ENCODE measurements around the gene MCRIP1. TPM values are rescaled to one million over a fixed set of nuclear protein-coding genes. Genes with fewer than 3 reads are reported as not detected.

The MCRIP1 gene
- total and polyA plus RNA-seq, 2 of the 13 experiments (the other 11 are each of a cell fraction or from before 2014, with no cell fraction given): 79.7 to 84.9 TPM

- no peak for TF ChIP-seq JARID2 (CRISPR knock-in tag; IDR thresholded peaks at IDR 0.05; ENCODE audit: insufficient replicate concordance)
- TF ChIP-seq AHR (CRISPR knock-in tag; IDR thresholded peaks at IDR 0.05): no peak
- TF ChIP-seq GZF1 (CRISPR knock-in tag; IDR thresholded peaks at IDR 0.05): no peak
- TF ChIP-seq SALL1 (CRISPR knock-in tag; IDR thresholded peaks at IDR 0.05): no peak
- TF ChIP-seq, protein P1, sequence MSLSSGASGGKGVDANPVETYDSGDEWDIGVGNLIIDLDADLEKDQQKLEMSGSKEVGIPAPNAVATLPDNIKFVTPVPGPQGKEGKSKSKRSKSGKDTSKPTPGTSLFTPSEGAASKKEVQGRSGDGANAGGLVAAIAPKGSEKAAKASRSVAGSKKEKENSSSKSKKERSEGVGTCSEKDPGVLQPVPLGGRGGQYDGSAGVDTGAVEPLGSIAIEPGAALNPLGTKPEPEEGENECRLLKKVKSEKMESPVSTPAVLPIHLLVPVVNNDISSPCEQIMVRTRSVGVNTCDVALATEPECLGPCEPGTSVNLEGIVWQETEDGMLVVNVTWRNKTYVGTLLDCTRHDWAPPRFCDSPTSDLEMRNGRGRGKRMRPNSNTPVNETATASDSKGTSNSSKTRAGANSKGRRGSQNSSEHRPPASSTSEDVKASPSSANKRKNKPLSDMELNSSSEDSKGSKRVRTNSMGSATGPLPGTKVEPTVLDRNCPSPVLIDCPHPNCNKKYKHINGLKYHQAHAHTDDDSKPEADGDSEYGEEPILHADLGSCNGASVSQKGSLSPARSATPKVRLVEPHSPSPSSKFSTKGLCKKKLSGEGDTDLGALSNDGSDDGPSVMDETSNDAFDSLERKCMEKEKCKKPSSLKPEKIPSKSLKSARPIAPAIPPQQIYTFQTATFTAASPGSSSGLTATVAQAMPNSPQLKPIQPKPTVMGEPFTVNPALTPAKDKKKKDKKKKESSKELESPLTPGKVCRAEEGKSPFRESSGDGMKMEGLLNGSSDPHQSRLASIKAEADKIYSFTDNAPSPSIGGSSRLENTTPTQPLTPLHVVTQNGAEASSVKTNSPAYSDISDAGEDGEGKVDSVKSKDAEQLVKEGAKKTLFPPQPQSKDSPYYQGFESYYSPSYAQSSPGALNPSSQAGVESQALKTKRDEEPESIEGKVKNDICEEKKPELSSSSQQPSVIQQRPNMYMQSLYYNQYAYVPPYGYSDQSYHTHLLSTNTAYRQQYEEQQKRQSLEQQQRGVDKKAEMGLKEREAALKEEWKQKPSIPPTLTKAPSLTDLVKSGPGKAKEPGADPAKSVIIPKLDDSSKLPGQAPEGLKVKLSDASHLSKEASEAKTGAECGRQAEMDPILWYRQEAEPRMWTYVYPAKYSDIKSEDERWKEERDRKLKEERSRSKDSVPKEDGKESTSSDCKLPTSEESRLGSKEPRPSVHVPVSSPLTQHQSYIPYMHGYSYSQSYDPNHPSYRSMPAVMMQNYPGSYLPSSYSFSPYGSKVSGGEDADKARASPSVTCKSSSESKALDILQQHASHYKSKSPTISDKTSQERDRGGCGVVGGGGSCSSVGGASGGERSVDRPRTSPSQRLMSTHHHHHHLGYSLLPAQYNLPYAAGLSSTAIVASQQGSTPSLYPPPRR (CRISPR knock-in tag; IDR thresholded peaks at IDR 0.05; ENCODE audit: borderline replicate concordance): no peak
- no peak for TF ChIP-seq MAFK (conservative IDR thresholded peaks at IDR 0.05 in 1 of 2, IDR thresholded peaks at IDR 0.05 in 1 of 2; ENCODE audit: low read length in 2 of 2)
- TF ChIP-seq ZNF564 (CRISPR knock-in tag; IDR thresholded peaks at IDR 0.05): no peak
- TF ChIP-seq SCMH1 (CRISPR knock-in tag; IDR thresholded peaks at IDR 0.05; ENCODE audit: borderline replicate concordance): no peak
- TF ChIP-seq, protein P2, sequence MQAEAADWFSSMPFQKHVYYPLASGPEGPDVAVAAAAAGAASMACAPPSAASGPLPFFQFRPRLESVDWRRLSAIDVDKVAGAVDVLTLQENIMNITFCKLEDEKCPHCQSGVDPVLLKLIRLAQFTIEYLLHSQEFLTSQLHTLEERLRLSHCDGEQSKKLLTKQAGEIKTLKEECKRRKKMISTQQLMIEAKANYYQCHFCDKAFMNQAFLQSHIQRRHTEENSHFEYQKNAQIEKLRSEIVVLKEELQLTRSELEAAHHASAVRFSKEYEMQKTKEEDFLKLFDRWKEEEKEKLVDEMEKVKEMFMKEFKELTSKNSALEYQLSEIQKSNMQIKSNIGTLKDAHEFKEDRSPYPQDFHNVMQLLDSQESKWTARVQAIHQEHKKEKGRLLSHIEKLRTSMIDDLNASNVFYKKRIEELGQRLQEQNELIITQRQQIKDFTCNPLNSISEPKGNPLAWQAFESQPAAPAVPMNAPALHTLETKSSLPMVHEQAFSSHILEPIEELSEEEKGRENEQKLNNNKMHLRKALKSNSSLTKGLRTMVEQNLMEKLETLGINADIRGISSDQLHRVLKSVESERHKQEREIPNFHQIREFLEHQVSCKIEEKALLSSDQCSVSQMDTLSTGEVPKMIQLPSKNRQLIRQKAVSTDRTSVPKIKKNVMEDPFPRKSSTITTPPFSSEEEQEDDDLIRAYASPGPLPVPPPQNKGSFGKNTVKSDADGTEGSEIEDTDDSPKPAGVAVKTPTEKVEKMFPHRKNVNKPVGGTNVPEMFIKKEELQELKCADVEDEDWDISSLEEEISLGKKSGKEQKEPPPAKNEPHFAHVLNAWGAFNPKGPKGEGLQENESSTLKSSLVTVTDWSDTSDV (CRISPR knock-in tag; IDR thresholded peaks at IDR 0.05): no peak
- no peak for TF ChIP-seq ZBTB20 (CRISPR knock-in tag; IDR thresholded peaks at IDR 0.05; ENCODE audit: borderline replicate concordance, low read depth)
- TF ChIP-seq, protein P3, sequence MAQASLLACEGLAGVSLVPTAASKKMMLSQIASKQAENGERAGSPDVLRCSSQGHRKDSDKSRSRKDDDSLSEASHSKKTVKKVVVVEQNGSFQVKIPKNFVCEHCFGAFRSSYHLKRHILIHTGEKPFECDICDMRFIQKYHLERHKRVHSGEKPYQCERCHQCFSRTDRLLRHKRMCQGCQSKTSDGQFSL (CRISPR knock-in tag; IDR thresholded peaks at IDR 0.05): no peak
- no peak for TF ChIP-seq ZBED4 (CRISPR knock-in tag; IDR thresholded peaks at IDR 0.05; ENCODE audit: borderline replicate concordance)
- TF ChIP-seq SP1 (IDR thresholded peaks at IDR 0.05): no peak
- no peak for TF ChIP-seq SP1 (CRISPR knock-in tag; IDR thresholded peaks at IDR 0.05)
- TF ChIP-seq ZSCAN12 (CRISPR knock-in tag; IDR thresholded peaks at IDR 0.05): no peak
Observed at GRCh38 chr17:81831957-81832607, 1.0 kb downstream of the MCRIP1 start (continued).
